Amniotic epithelial cell (primary cell): Measurements from ENCODE around the gene SPTBN1.

ENCODE experiments used
- DNase-seq: peaks from one replicate; pipeline ENCODE4 v3.0.0-alpha.2; 2010; ENCODE audit warnings: low read depth

SPTBN1 gene

DNA sequence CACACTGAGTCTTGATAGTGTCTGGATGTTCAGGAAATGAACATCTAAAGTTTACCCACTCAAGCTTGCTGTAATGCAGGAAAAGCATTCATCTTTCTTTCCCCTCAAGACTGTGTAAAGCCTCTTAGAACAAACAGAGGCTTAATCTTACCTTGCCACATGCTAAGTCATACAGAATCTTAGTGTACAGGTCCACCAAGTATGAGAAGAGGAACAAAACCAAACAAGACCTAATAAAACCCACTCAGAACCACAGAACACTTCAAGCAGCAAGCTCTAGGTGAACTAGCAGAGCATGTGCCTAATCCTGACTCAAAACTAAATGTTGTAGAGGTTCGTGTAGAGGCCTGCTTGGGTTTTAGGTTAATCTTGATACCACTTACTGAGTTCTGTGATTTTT, 97.6 kb downstream of the SPTBN1 start:
- DNase-seq: no peak

DNA sequence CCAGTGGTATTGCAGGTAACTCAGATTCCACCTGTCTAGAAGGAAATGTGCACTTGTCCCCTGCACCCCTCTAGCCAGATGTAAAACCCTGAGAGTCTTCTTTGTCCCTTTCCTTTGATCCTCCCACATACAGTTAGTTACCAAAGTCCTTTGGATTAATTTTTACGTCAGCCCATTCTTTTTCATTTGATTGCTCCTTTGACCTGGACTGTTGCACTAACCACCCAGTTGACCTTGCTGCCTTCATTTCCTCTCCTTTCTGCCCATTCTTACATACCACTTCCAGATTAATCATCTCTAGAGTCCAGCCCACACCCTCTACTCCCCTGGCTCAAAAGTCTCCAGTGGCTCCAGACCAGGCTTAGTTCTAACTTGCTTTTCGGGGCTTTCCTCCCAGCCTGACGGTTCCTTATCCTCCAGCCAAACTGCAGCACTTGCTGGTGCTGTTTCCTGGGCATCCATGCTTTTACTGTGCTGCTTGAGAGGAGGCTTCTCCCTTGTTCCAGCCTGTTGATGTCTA, 99.3 kb downstream of the SPTBN1 start:
- DNase-seq: peak; percentile 37

DNA sequence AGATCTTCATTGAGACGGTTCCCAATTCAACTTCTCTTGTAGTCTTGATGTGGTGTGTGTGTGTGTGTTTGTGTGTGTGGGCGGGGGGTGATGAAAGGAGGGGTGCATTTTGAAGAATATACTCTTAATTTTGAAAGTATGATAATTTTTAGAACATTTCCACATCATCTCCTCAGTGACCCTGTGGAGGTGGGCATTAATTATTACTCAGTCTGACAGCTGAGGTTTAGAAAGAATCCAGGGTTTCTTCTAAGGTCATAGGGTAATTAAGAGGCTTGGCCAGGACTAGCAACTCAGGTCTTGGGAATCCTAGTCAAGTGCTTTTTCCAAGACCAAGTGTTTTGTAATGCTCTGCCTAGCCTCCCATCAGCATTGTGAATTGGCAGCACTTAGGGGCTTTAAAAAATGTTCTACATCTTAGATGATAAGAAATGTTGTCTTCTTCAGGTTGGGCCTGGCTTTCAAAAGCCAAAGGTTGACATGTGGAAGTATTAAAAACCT, 100.5 kb downstream of the SPTBN1 start:
- DNase-seq: peak; percentile 99

DNA sequence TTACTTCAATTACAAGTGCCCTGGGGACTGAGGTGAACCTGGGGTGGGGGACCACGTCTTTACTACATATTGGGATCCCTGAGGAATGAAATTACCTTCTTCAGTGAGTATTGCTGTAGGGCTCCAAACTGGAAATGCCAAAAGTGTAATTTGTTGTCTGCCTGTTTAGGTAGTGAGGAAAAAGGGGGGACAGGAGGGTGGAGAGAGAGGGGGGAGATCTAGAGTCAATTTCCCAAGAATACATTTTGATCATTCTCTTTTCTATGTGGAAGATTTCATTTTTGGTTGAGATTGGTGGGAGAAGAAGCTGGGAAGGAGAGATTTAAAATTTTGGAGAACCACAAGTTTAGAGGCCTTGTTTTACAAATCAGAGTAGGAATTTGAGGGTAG, 101.1 kb downstream of the SPTBN1 start:
- no peak for DNase-seq

DNA sequence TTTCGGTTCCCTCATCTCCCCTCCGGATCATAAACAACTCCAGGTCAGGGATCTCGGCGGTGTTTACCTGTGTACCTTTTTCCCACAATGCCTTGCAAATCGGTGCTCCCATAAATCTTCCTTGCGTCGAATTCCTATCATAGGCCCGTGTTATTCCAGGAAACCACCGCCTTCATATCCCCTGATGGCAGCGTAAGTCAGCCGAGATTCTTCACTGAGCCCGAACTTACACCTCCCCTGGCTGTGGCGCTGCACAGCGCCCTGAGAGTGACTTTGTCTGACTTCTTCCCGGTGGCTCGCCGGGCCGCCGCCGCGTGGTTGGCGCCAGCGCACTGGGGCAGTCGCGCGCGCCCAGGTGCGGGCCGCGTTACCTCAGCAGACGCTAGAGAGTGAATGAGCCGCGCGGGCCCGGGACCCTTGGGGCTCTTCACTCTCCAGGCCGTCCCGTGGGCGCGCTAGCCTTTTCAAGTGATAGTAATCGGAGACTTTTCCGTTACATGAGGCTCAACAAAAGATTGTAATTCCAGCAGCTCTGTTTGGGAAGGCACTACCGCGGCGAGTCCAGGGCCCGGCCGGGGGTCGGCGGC, 101.6 kb downstream of the SPTBN1 start:
- peak; percentile 51 for DNase-seq

- peak; percentile 74 for DNase-seq
These were observed 102.3 kb downstream of the SPTBN1 start for GRCh38 chr2:54558188-54559005.

DNA sequence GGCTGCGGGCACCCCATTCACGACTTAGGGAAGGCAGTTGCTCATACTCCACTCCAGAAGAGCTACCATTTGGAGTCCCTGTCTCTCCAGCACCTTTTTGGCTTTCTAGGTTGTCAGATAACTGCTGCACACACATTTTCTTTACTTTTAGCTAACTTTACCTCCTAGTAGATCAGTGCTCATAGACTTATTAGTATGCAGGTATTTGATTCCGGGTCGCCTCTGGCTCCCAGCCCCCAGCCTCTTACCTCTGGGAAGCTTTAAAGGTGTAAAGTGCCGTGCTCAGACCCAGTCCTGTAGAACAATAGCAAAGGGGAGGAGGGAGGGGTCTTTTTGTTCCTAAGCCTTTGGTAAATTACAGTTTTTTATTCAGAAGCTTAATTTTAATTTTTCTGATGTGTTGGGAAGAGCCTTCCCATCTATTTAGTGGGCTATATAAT, 102.9 kb downstream of the SPTBN1 start:
- no peak for DNase-seq

DNA sequence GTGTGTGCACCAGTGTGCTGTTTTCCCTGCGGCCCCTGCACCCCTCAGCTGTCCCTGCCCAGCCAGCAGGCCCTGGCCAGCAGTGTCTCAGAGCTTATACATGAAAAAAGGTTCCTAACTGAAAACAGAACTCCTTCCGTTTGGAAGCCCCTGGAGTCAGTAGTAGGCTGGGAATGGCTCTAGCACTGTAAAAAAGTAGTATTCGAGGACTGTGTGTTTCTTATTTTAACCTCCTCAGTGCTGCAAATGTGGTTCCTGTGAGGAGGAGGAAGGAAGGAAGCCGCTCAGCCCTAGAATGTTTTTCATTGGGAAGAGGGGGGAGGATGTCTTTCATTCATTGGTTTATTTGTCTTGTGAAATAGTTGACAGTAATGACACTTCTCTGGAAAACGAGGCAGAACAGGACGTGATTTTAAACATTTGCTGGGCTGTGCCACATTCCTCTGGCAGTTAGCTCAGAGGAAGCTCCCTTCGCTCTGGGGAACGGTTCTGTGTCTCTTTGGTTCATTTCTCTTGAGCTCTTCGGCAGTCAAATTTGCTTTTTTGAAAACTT, 103.5 kb downstream of the SPTBN1 start:
- DNase-seq: peak; percentile 79

DNA sequence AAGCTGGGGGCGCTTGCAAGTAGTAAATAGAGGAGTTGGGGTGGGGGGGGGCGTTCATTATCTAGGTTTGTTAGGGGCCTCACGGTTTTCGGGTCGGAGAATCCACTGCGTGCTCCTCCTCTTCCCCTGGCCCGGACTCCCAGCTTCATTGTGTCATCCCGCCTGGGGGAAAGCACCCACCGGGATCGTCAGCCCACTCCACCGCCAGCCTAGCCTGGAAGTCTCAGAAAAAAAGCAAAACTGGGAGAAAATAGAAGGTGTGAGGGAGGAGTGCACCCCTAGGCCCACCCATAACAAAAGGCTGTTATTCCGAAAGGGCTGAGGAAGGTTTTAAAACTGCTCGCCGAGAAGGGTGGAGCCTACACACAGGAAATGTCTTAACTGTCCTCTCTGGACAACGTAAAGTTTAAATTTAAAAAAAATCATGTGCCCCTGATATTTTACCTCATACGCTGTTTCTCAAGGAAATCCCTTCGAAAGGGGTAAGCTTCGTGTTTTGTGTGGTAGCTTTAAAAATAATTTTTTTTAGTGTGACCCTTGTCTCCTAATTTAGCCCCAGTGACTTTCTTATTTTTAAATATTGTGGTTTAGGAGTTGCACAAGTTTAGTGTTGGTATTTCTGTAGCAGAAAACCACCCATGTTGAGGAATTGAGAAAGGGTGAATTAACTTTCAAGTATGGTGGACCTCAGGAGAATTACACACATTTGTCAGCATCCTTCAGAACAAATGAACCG, 104.2 kb downstream of the SPTBN1 start:
- DNase-seq: peak; percentile 86

DNA sequence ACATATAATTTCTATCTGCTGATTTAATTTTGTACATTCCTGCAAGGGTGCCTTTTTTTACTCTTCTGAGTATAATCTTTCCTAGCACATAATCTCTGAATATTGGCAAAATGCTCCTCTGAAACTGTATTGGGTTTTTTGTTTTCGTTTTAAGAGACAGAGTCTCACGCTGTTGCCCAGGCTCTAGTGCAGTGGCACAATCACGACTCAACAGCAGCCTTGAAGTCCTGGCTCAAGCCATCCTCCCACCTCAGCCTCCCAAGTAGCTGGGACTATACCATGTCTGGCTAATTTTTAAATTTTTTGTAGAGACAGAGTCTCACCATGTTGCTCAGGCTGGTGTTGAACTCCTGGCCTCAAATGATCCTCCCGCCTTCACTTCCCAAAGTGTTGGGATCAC, 104.9 kb downstream of the SPTBN1 start:
- no peak for DNase-seq

GRCh38 chr2:54564439-54564838, 108.3 kb downstream of the SPTBN1 start:
- DNase-seq: no peak

GRCh38 chr2:54565551-54565950, 109.4 kb downstream of the SPTBN1 start:
- no peak for DNase-seq

- no peak for DNase-seq
These were observed 110.8 kb downstream of the SPTBN1 start for GRCh38 chr2:54566896-54567295.

GRCh38 chr2:54568876-54569321, 112.8 kb downstream of the SPTBN1 start:
- no peak for DNase-seq

GRCh38 chr2:54569745-54570301, 113.7 kb downstream of the SPTBN1 start:
- no peak for DNase-seq

DNA sequence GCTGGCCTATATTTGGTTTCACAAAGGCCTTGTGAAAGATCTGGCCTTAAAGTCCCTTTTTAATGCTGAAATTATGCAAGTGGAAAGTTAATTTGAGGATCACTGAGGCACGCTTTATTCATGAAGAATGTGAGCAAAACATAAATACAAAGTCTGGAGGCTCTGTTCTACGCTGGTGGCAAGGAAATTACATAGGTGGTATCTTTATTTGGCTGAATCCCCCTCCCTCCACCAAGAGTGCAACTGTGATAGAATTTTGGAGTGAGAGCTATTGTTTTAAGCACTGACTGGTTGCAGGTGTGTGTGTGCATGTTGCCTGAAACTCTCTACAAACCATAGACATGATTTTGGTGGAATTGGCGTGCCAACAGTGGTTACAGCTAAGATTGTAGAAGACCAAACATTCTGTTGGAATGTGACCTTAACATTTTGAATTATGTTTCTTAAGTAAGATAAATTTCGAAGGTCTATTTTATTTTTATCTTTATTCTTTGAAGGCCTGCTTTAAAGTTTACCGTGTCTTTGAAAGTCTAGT, 114.3 kb downstream of the SPTBN1 start:
- DNase-seq: no peak

- peak; percentile 96 for DNase-seq
These were observed 115.0 kb downstream of the SPTBN1 start for GRCh38 chr2:54570925-54571694.

DNA sequence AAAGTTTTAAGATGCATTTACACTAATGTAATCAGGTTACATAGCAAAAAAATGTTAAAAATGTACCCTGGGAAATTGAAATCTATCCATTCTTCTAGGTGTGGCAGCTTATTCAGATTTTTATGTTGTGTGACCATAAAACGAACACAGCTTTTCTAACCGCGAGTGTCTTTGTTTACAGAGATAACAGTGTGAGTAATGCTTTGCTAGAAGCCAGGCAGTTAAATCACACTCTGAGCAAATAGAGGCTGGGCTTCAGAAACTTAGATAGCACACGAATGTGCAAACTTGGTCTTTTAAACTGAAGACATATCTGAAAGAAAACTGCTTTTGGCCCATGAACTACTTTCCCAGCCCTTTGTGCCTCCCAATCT, 116.1 kb downstream of the SPTBN1 start:
- peak; percentile 92 for DNase-seq

- no peak for DNase-seq
These were observed 116.8 kb downstream of the SPTBN1 start for GRCh38 chr2:54572636-54573536.

DNA sequence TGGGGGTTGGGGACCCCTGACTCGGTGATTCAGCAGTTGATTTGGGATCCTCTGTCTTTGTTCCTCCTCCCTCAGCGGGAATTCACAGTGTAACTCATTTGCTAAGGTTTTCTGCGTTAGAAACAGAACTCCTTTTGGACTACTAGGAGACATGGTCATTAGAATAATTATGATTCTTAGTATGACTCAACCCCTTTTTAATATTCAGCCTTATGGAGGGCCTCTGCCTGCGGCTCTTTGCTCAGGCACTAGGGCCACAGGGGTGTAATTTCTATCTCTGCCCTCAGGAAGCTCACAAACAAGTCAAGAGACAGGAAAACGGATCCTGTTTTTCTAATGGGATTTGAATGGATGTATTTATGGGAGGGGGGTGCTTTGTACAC, 117.4 kb downstream of the SPTBN1 start:
- DNase-seq: no peak
